ENCODE data around the gene ZNF407.
"Not testable (repeated sequence)": the region's sequence is repeated elsewhere in the genome, so short reads cannot be mapped to it uniquely, and the experiment has no call there.

Gene ZNF407

GRCh38 chr18:74597662-74598349 lies at the start of gene ZNF407:
Gene ZNF407, plus strand, starts transcription at chr18:74597870. Its CDS starts 33,150 bp downstream, at chr18:74631020.
- DNase-seq, result peak; percentile 92

GRCh38 chr18:74549591-74550104 lies 48.0 kb upstream of the ZNF407 start:
- no peak for DNase-seq

- no peak for DNase-seq
These were observed 46.8 kb upstream of the ZNF407 start for GRCh38 chr18:74550886-74551285.

GRCh38 chr18:74551452-74551851 lies 46.2 kb upstream of the ZNF407 start:
- DNase-seq, result no peak

GRCh38 chr18:74551936-74552555 lies 45.6 kb upstream of the ZNF407 start:
- peak; percentile 80 to 84 for DNase-seq

- no peak for DNase-seq
These were observed 41.5 kb upstream of the ZNF407 start for GRCh38 chr18:74556126-74556525.

- no peak for DNase-seq
These were observed 39.6 kb upstream of the ZNF407 start for GRCh38 chr18:74558096-74558495.

- no peak for DNase-seq
These were observed 35.4 kb upstream of the ZNF407 start for GRCh38 chr18:74562131-74562730.

- DNase-seq, result no peak
These were observed 34.9 kb upstream of the ZNF407 start for GRCh38 chr18:74562775-74563174.

GRCh38 chr18:74563999-74564398 lies 33.7 kb upstream of the ZNF407 start:
- DNase-seq, result no peak

- DNase-seq, result not testable (repeated sequence)
These were observed 32.5 kb upstream of the ZNF407 start for GRCh38 chr18:74565164-74565563.

- not testable (repeated sequence) for DNase-seq
These were observed 31.7 kb upstream of the ZNF407 start for GRCh38 chr18:74565993-74566392.

- DNase-seq, result no peak
These were observed 29.8 kb upstream of the ZNF407 start for GRCh38 chr18:74567822-74568221.

- DNase-seq, result no peak
These were observed 28.3 kb upstream of the ZNF407 start for GRCh38 chr18:74569401-74569800.

GRCh38 chr18:74570266-74570665 lies 27.4 kb upstream of the ZNF407 start:
- no peak for DNase-seq

GRCh38 chr18:74571895-74572680 lies 25.6 kb upstream of the ZNF407 start:
- DNase-seq, result no peak

- DNase-seq, result no peak
These were observed 24.6 kb upstream of the ZNF407 start for GRCh38 chr18:74573053-74573452.

GRCh38 chr18:74574916-74575315 lies 22.8 kb upstream of the ZNF407 start:
- DNase-seq, result no peak

- DNase-seq, result no peak
These were observed 20.7 kb upstream of the ZNF407 start for GRCh38 chr18:74577019-74577418.

GRCh38 chr18:74579496-74580065 lies 18.1 kb upstream of the ZNF407 start:
- no peak for DNase-seq

GRCh38 chr18:74582642-74583041 lies 15.0 kb upstream of the ZNF407 start:
- DNase-seq, result no peak

GRCh38 chr18:74587441-74587840 lies 10.2 kb upstream of the ZNF407 start:
- DNase-seq, result no peak

GRCh38 chr18:74589021-74589420 lies 8.6 kb upstream of the ZNF407 start:
- no peak for DNase-seq

Data from activated T-cell treated with anti-CD3 and anti-CD28 coated beads, Interleukin-2, amount 50 U/mL, for 48 hours (primary cell).